NCI-H446 treated with DMSO at 0.1 percent for 48 hours (cell line): ENCODE measurements around the gene NLRC5.
"Not testable (repeated sequence)": the region's sequence is repeated elsewhere in the genome, so short reads cannot be mapped to it uniquely, and the experiment has no call there.

ENCODE experiments used
- DNase-seq: peaks from one replicate; lab custom pipeline; 2025; lab: John Stamatoyannopoulos, UW

NLRC5 gene

DNA sequence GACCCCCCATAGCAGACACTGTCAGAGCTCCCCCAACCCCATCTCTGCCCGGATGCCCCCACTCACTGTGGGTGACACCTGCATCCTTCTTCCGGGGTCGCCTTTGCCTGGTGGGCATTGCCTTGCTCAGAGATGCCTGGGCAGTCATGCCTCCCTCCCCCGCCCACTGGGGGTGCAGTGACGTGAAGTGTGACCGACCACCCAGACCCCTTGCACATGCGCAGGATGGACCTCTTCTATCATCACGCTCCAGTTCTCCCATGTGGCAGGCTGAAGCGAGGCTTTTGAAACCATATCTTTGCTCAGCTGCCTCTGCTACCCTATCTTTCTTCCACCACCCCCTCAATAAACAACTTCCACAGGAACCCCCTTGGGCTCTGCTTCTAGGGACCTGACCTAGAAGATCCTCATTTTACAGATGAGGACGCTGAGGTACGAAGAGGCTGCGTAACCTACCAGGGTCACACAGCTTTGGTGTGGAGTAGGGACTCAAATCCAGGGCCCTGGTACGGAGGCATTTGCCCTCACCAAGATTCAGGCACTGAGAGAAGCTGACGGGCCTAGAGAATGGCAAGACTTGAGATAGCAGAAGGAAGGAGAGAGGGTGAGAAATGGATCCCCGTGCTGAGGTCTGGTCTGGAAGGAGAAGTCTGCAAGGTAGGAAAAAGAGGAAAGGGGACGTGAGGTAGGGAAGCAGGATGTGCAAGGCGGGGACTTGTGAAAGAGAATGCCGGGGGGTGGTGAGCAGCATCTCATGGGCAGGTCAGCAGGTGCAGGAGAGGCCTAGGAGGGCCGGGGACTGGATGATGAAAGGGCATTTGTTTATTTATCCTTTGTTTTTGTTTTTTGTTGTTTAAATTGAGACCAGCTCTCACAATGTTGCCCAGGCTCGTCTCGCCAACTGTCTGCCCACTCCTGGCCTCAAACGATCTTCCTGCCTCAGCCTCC lies 14.4 kb downstream of the NLRC5 start:
- DNase-seq: no peak

DNA sequence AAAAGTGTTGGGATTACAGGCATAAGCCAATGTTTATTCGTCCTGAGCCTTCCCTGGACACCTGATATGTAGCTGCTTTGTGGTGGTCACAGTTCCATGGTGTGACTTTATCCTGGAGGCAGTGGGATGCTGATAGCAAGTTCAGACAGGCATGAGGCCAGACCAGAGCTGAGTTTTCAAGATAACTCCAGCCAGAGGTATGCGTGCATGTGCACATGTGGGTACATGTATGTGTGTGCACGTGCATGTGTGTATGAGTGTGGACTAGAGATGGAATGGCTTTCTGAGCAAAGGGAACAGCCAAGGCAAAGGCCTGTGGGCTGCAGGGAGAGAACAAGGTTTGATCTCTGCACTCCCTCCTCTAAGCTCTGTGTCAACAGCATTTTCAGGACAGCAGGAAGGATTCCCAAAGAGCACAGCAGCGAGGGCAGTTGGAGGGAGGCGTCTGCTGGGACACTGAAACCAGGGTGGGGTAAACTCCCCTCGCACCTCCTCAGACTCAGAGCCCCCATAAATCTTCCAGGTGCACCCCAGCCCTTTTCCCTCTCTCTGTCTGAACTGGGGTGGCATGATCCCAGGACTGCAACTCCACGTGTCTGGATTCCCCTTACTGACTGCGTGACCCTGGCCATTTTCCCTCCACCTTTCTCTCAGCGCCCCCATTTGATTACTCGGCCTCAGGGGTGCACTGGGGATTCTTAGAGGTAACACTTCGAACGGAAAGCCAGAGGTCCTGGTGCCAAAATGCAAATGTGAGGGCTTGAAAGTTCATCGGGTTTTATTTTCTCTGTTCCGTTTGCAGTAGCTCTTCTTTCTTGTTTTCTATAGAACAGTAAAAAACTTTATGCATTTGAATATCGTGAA lies 15.3 kb downstream of the NLRC5 start:
- DNase-seq: no peak

DNA sequence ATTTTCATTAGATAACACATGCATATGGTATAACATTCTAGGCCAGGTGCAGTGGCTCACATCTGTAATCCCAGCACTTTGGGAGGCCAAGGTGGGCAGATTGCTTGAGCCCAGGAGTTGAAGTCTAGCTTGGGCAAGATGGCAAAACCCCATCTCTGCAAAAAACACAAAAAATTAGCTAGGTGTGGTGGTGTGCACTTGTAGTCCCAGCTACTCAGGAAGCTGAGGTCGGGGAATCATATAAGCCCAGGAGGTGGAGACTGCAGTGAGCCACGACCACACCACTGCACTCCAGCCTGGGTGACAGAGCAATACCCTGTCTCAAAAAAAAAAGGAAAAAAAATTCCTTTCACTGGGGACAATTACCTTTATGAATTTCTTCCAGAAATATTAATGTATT lies 16.2 kb downstream of the NLRC5 start:
- DNase-seq: not testable (repeated sequence)

DNA sequence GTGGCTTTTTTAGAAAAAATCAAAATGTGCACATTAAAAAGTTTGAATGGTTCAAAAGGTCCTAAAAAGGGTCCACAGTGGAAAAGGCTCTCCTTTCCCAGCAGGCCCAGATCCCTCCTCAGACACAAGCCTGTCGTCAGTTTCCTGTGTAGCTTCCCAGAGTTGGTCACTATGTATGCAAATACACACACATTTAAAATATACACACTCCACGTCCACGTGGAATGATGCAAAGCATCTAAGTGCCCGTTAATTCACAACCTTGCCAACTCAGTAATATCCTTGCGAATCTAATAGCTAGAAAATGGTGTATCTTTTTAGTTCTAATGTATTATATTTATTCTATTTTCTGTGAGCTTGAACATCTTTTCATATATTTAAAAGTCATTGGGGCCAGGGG lies 17.7 kb downstream of the NLRC5 start:
- no peak for DNase-seq

DNA sequence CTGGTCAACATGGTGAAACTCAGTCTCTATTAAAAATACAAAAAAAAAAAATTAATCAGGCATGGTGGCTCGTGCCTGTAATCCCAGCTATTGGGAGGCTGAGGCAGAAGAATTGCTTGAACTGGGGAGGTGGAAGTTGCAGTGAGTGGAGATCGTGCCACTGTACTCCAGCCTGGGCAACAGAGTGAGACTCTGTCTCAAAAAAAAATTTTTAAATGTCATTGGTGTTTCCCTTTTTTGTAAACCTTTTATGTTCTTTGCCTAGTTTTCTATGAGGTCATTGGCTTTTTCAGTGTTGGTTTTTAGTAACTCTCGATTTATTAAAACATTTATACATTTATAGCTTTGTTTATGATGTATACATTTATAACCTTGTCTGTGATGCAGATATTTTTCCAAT lies 18.2 kb downstream of the NLRC5 start:
- DNase-seq: no peak

DNA sequence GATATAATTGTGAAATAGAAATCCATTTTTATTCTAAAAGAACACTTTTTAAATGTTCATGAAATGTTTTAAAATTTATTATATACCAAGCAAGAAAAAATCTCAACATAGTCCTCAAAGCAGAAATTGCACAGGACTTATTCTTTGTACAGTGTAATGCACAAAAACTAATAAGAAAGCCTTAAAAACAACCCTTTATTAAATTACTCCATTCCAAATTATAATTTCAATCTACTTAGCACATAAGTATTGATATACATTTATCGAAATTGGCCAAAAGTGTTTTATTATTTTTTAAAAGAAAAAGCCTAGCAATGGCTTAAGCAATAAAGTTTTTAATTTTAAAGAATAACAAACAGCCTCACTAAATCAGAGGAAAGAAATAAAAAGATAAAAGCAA lies 19.1 kb downstream of the NLRC5 start:
- DNase-seq: no peak

DNA sequence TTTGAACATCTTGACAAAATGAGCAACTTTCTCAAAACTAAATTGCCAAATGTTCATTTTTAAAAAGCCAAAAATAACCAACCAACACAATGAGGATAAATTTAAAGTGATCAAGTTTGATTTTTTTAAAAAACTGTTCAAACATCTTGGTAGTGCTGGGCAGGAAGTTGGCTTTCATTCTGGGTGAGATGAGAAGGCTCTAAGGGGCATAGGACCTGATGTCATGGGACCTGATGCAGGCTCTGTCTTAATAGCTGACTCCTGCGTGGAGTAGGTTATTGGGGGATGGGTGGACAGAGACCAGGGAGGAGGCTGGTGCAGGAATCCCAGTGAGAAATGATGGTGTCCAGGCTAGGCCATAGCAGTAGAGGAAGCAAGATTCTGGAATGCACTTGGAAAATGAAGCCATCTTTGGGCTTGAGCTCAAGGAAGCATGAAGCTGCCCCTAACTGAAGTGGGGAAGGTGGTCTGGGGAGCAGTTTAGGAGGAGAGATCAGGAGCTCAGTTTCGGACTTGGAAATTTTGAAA lies 20.4 kb downstream of the NLRC5 start:
- no peak for DNase-seq

DNA sequence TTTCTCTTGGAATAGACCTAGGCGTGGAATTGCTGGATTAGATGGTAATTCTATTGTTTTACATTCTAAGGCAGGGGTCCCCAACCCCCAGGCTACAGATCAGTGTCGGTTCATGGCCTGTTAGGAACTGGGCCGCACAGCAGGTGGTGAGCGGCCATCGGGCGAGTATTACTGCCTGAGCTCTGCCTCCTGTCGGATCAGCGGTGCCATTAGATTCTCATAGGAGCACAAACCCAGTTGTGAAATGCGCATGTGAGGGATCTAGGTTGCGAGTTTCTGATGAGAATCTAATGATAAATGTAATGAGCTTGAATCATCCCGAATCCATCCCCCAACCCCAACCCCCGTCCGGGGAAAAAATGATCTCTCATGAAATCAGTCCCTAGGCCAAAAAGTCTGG lies 23.0 kb downstream of the NLRC5 start:
- DNase-seq: no peak

DNA sequence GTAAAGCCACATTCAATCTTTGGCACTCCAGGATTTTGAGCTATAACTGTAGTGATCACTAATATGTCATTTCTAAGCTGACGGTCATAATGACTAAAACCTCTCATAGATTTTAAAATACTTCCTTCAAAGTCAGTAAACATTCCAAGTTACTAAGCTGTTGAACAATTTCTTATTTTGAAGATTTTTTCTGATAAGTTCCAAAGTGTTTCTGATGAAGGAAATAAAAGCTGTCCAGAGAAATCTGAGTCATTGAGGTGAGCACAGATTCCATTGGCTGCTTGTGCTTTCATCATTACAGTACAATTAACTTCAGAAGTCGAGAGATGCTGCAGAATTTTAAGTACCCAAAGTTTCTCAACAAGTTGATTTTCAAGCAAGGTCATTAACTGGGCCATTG lies 23.9 kb downstream of the NLRC5 start:
- DNase-seq: no peak

DNA sequence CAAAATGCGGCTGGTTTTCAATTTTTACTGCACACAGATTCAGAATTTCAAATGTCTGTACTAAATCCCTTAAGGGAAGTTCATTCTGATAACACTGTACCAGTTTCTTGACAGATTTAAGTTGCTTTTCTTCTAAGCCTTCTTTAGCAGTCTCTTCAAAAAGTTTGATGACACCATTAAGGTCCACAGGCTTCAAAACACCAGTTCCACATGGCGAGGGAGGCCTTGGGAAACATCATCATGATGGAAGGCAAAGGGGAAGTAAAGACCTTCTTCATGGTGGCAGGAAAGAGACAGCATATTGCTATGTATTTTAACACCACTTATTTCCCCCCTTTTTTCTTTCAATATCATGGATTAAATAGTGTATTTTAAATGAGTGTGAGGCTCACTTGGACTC lies 24.5 kb downstream of the NLRC5 start:
- no peak for DNase-seq

DNA sequence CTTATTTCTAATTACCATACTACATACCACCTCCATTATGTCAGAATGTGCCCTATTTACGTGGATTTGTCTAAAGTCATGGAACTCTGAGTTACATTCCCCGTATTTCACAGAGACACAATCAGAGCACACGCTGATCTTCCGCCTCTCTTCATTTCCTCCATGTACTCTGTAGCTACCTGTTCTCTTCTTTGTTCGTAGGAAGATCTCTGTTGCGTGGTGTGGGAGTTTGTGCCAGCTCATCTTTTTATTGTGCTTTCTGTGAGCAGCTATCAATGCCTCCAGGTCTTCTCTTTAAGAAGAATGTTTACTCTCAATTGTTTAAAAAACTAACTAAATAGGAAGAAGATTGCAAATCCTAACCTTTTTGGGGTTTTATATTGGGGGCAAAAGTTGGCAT lies 26.9 kb downstream of the NLRC5 start:
- no peak for DNase-seq

DNA sequence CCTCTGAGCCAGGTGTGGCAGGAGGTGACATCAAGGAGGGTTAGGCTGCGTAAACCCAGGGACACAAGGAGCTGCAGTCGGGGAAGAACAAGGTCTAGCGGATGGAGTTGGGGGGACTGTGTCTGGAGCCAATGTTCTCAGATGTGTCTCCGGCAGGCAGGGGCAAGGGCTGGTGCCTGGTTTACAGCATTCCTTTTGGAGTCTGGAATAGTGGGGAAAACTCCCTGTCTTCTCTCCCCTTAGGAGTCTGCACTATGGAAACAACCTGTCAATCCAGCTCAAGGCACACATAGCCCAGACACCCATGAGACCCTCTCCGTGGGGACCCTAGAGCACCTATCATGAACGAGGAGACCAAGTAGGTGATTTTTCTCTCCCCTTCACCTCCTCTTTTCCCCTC lies 27.5 kb downstream of the NLRC5 start:
- DNase-seq: no peak

DNA sequence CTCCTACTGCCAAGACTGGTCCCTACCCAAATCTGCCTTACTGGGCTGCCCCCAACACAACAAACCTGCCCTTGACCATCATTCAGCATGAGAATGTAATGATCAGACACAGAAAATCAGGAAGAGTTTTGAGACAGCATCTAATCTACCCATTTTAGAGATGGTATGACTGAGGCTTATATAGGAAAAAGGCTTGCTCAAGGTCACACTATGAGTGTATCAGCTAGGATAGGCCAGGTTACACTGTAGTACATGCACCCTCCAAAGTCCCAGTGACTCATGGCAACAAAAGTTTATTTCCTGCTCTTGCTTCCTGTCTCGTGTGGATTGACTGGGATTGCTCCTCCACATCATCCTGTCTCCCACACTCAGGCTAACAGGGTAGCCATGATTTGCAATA lies 27.9 kb downstream of the NLRC5 start:
- DNase-seq: no peak

DNA sequence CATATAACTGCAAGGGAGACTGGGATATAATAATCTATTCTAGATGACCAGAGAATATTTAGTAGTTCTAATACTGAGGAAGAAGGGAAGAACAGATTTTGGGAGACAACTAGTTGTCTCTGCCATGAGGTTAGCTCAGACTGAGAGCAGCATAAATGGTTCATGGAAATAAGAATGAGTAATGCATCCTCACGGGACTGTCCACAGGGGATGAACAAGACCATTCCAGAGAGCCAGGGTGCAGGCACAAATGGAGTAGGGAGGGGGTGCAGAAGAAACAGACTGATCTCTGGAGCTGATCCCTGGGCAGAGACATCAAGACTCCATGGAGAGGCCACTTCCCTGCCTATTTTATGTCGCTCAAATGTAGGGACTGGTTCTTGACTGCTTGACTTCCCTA lies 30.4 kb downstream of the NLRC5 start:
- no peak for DNase-seq

DNA sequence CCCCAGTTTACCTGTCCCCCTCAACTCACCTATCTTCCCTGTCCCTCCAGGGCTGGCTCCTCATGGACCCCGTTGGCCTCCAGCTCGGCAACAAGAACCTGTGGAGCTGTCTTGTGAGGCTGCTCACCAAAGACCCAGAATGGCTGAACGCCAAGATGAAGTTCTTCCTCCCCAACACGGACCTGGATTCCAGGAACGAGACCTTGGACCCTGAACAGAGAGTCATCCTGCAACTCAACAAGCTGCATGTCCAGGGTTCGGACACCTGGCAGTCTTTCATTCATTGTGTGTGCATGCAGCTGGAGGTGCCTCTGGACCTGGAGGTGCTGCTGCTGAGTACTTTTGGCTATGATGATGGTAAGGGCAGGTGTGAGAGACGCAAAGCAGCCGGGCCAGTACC lies 31.3 kb downstream of the NLRC5 start:
- no peak for DNase-seq

DNA sequence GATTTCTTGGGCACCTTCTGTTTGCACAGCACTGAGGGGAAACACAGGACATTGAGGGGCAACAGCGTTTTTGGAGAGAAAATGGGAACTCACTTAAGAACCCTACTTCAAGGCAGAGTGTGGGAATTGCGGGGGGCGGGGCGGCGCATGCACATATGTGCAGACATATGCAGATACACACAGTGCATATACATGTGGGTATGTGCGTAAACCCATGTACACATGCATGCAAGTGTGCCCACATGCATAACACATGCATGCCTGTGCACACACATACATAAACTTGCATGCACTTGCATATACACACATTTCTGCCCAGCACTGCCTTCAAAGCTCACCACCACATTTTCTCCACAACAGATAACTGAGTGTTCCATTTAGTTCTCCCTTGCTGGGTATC lies 32.4 kb downstream of the NLRC5 start:
- DNase-seq: no peak

DNA sequence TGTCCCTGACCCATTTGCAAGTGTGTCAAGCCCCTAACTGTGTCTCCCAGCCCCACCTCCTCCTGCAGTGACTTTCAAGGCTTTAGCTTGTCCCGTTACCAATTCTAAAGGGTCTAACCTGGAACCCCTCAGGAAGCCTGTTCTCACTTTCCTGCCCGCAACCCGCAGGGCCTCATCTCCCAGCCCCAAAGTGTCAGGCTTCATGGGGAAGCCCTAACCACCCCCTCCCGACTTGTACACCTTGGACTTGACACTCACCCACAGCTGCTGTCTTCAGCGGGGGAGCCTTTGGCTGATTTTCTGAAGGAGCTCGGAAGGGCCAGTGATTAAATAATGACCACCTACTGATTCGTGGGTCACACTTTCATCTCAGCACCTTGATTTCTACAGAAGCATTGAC lies 33.1 kb downstream of the NLRC5 start:
- DNase-seq: no peak

DNA sequence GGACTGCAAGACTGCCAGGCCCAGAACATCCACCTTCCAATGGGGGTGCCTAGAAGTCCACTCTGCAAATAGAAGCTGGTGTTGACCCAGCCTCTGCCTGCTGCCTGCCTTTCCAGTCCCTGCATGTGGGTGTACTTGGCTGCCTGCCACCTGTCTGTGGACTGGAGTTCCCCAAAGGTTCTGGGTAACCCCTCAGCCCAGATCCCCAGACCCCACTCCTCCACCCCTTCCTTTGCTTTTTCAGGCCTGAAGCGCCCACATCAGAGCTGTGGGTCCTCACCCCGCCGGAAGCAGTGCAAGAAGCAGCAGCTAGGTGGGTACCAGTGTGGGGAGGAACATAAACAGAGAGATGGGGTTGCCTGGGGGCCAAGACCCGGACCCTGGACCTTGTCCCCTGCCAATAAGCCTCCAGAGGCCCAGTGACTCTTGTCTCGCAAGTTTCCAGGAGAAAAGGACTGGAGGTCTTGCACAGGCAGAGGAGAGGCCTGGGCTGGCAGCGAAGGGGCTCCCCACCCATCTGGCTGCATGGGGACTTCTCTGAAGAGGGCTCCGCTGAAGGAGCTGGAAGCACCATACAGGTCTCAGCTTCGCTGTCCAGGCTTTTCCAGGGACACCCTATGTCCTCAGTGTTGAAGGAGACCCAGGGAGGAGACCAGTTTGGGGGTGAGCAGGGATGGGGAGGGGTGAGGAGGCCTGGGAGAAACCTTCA lies 34.3 kb downstream of the NLRC5 start:
- no peak for DNase-seq

DNA sequence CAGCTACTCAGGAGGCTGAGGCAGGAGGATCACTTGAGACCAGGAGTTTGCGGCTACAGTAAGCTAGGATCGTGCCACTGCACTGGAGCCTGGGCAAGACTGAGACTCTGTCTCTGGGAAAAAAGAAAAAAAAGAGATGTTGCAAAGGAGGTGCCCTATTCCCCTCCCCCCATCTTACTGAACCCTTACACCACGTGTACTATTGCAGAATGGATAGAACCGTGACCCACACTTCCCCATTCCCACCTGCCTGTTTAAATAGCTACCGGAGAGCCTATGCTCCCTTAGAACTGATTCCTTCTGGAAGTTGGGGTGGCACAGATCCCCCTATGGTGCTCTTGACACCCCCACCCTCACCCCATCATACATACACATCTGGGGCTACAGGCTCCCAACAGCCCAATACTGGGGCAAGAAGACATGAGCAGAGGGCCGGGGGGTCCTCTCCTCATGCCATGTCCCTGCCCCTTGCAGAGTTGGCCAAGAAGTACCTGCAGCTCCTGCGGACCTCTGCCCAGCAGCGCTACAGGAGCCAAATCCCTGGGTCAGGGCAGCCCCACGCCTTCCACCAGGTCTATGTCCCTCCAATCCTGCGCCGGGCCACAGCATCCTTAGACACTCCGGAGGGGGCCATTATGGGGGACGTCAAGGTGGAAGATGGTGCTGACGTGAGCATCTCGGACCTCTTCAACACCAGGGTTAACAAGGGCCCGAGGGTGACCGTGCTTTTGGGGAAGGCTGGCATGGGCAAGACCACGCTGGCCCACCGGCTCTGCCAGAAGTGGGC lies 35.7 kb downstream of the NLRC5 start:
- DNase-seq: no peak

DNA sequence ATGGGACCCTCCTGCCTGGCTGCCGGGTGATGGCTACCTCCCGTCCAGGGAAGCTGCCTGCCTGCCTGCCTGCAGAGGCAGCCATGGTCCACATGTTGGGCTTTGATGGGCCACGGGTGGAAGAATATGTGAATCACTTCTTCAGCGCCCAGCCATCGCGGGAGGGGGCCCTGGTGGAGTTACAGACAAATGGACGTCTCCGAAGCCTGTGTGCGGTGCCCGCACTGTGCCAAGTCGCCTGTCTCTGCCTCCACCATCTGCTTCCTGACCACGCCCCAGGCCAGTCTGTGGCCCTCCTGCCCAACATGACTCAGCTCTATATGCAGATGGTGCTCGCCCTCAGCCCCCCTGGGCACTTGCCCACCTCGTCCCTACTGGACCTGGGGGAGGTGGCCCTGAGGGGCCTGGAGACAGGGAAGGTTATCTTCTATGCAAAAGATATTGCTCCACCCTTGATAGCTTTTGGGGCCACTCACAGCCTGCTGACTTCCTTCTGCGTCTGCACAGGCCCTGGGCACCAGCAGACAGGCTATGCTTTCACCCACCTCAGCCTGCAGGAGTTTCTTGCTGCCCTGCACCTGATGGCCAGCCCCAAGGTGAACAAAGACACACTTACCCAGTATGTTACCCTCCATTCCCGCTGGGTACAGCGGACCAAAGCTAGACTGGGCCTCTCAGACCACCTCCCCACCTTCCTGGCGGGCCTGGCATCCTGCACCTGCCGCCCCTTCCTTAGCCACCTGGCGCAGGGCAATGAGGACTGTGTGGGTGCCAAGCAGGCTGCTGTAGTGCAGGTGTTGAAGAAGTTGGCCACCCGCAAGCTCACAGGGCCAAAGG lies 36.8 kb downstream of the NLRC5 start:
- DNase-seq: no peak

DNA sequence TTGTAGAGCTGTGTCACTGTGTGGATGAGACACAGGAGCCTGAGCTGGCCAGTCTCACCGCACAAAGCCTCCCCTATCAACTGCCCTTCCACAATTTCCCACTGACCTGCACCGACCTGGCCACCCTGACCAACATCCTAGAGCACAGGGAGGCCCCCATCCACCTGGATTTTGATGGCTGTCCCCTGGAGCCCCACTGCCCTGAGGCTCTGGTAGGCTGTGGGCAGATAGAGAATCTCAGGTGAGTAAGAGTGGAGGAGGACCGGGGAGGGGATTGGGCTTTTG lies 37.4 kb downstream of the NLRC5 start:
- DNase-seq: no peak
